Muscle of back (tissue), 11 donors: ENCODE results near the gene AMN. TPM values are rescaled to one million over a fixed set of nuclear protein-coding genes. Genes with fewer than 3 reads are reported as not detected.

ENCODE experiments used
- DNase-seq, 3 donors: peaks; one replicate each; pipeline versions ENCODE4 v3.0.0 to v3.0.0-alpha.2; 2013
- polyA plus RNA-seq, 10 donors: library from polyadenylated mRNA; unstranded; fragments of 120-200 nt; gene quantifications; one replicate each; pipeline ENCODE4 v1.2.1, GENCODE V29; 2013; ENCODE audit not compliant: insufficient read length in 10 of 10

AMN gene
- polyA plus RNA-seq, 10 donors, result 0.26 to 1.4 (median 0.39) TPM

DNA sequence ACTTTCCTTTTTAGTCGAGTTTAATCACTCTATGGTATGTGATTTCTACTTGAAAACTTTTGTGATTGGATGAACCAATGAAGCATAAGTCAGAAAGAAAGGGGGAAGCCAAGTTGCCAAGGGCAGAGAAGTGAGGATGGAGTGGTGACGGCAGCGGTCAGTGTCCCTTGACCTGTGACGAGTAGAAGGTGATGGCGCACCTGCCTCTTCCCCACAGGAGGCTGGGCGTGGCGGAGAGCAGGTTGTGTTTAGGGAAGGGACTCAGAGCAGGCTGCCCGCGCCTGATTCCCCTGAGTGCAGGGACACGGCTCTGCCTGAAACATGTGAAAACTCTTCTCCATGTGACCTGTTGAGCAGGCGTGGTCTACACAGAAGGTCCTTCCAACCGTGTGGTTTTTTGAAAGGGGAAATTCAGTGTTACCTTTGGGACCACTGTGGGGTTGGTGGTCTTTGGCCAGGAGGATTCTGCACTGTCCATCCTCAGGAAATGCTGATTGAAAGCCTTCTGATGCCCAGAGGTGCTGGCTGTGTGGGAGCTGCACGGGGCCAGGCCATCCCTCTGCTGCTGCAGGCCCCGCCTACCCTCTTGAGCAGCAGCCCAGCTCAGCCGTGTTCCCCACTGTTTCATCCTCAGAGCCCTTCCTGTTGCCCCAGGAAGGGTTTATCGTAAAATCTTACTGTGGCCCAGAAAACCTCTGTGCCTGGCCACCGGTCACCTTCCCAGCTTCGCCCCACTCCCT, 23.5 kb upstream of the AMN start:
- DNase-seq, result no peak

DNA sequence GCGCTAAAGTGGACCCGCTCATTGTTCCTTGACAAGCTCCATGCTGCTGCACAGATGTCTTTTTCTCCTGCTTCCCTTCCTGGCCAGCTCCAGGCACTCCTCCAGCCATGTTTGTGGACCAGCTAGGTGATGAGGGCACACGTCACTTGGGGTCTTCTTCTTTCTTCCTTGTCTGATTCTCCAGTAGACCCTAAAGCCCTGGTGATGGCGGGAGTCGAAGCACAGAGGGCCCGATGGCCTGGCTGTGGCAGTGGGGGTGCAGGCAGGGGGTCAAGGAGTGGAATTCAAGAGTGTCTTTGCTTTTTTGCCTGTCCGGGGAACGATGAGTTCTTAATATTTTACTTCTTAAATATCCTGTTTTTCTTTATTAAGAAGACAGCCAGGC, 23.0 kb upstream of the AMN start:
- DNase-seq, result no peak

DNA sequence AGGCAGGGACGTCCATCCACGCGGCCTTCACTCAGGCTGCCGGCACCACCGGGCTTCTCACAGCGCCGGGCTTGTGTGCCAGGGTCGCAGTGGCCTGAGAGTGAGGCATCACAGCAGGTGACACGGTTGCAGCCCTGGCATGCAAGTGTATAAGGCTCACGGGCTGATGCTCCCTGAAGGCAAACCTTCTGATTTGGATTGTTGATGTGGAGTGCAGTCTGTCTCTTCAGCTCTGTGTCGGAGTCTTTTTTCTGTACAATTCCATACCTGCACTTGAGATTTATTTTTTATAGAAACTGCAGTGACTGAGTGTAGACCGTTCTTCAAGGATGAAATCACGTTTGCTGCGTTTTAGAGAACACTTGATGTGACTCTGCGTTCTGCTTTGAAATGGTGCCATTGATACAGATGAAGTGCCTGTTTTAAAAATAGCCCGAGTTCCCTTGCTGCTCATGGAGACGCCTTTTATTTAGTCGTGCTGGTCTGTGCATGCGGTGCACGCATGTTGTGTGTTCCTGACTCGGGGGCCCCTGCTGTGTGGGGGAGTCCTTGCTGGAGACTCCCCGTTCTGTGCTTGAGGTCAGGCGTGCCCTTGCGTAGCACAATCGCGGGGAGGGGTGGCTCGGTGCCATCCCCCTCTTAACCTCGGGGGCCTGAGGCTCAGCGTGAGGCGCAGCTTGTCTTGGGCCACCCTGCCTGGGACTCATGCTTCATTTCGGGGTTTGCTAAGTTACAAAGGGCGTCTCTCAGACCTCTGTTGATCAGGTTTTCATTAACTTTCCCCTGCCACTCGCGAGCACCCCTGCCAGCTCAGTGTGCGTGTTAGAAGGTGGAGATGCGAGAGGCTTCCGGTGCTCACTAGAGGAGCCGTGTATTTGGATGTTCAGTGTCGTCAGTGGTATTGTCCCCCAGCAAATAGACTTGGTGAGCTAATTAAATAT, 21.6 kb upstream of the AMN start:
- no peak for DNase-seq

DNA sequence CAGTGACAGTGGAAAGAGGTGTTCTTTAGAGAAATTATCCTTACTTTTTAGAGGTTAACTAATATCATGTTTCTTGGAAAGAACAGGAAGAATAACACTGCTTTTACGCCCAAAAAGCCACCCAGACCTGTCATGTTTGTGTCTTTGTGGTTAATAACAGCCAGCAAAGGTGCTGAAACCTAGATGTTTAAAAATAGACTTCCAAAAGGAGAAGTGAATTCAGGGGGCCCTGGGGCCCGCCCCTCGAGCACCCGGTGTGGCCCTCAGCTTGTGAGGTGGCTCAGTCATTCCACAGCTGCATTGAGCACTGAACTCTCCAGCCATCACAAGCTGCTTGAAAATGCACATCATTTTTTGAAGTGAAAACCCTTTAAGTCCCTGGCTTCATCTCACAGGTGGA, 20.8 kb upstream of the AMN start:
- no peak for DNase-seq

DNA sequence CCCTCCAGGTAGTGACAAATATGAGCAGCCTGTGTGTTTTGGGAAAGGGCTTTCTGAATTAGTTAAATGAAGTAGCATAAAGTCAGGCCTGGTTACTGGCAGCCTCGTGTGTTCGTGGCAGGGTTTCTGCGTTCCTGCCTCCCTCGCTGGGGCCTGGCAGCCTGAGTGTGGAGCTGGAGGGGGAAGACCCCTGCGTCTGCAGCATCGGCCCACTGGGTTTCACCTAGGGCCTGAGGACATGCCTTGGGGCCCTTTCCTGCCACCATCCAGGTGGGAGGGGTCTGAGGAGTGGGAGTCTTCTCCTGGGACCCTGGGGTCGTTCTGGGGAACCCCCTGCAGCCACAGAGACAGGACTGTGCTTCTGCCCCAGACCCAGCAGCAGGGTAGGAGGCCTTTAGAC, 20.4 kb upstream of the AMN start:
- DNase-seq, result no peak

DNA sequence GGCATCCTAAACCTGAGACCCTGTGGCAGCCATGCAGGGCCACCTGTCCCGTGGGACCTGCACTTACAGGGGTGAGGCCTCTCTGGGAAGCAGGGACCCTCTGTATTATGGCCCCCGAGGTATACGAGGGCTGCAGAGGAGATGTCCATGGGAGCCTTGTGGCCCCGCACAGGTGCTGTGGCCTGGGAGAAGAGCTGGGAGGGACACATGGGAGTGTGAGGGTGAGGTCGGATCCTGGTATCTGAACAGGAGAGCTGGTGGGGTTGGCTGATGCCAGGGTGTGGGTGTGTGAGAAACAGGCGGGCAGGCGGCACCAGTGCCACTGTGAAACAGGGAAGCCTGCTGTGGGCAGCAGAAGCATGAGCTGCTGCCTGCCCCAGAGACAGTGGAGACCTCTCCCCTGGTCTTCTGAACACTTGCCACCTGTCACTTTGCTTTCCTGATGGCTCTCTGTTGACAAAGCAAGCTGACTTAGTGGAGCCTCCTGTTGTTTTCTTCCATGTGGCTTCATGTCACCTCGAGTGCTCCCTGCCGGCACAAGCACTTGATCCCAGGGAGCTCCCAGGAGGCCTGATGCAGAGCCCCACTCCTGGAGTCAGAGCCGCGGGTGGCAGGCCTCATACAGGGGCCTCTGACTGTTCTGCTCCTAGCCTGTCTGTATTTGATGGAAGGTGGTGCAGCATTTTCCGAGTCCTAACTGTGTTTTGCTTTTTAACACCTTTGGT, 19.8 kb upstream of the AMN start:
- DNase-seq, result no peak

DNA sequence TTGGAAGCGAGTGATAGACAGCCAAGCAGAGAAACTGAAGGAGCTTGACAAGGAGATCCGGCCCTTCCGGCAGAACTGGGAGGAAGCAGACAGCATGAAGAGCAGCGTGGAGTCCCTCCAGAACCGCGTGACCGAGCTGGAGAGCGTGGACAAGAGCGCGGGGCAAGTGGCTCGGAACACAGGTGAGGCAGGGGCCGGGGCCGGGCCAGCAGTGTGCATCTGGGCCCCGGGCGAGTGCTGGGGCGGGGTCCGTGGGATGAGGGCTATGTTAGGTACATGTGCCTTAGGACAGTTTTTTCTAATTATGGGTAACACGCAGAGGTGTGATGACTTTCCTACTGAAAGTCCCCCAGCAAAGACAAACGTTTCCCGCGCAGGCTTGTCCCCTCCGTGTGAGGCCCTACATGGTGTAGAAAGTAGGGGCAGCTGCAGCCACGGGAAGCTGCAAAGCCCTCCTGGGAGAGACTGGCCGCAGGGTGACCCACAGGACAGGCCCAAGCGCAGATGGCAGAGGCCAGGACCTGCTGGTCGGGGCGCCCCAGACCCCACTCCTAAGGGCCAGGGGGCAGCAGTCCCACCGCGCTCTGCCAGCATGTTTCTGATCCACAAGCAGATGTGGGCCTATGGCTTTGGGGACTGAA, 19.1 kb upstream of the AMN start:
- DNase-seq, result no peak

DNA sequence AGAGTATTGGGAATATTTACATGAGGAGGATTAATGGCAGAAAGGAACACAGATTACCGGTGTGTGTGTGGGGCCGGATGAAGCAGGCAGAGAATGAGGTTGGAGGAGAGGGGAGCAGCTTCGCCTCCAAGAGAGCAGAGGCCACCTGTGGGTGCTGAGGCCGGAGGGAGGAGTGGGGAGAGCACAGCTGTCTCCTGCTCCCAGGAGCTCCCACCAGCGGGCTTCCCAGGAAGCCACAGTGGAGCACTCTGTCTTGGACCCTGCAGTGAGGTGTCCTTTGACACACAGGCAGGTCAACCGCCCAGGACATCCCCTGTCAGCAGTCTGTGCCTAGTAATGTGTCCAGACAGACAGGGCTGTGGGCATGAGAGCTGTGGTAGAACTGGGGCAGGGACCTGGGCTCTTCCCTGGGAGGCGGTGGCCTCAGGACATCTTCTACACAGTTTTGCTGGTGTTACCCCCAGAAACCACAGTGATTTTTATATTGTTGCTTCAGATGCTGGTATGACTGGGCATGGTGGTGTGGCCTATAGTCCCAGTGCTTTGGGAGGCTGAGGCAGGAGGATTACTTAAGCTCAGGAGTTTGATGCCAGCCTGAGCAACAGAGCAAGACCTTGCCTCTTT, 18.5 kb upstream of the AMN start:
- no peak for DNase-seq

DNA sequence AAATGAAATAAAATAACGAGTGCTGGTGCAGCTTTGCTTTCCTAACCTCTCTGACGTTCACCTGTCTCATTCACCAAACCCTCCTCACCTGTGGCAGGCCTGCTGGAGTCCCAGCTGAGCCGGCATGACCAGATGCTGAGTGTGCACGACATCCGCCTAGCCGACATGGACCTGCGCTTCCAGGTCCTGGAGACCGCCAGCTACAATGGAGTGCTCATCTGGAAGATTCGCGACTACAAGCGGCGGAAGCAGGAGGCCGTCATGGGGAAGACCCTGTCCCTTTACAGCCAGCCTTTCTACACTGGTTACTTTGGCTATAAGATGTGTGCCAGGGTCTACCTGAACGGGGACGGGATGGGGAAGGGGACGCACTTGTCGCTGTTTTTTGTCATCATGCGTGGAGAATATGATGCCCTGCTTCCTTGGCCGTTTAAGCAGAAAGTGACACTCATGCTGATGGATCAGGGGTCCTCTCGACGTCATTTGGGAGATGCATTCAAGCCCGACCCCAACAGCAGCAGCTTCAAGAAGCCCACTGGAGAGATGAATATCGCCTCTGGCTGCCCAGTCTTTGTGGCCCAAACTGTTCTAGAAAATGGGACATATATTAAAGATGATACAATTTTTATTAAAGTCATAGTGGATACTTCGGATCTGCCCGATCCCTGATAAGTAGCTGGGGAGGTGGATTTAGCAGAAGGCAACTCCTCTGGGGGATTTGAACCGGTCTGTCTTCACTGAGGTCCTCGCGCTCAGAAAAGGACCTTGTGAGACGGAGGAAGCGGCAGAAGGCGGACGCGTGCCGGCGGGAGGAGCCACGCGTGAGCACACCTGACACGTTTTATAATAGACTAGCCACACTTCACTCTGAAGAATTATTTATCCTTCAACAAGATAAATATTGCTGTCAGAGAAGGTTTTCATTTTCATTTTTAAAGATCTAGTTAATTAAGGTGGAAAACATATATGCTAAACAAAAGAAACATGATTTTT, 17.1 kb upstream of the AMN start:
- DNase-seq, result no peak

DNA sequence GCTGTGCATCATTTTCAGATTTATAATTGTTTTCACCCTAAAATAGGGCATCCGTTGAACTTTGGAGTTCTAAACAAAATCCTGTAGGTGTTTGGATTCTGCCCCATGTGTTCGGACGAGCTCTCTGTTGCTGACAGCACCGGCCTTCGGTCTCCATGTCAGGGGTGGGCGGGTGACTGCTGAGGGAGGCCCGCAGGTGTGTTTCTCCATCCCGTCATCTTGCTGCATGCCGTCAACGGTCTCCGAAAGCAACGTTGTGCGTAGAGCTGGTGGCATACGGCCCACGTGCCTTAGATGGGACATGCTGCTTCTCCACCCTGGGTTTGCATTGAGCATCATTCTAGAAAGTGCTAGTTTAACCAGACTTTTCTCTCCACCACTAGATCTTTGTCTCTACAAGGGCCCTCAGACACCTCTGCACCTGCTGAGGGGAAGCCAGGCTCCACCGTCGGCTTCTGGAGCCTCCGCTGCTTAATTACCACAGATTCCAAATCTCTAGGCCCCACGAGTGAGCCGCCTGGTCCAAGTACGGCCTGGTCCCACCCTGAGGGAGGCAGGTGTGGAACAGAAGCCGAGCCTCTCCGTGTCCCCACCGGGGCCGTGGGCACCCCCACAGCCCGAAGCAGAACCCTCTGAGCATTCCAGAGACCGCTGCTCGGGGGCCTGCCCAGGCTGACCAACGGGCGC, 15.7 kb upstream of the AMN start:
- no peak for DNase-seq

DNA sequence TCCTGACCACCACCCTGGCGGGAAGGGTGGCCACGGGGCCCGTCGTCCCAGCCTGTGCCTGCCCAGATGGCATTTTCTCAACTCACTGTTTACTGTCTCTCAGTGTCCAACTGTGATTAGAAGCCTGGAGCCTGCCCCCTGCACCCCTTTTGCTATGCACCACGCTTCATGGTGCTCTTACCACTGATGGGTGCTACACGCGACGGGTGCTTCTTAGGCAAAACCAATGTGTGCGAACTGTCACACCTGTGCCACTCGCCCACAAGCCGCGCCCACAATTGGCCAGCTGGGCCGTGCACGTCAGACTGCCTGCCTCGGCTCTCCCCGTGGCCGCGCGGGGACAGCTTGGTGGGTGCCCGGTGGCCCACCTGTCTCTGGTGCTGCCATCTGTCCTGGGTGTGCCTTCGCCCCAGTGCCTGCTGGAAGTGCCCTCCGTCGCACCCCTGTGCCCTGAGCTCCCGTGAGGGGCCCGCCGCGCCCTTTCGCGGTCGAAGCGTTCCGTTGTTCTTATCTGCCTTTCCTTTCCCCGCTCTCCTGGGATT, 15.1 kb upstream of the AMN start:
- DNase-seq, result no peak

DNA sequence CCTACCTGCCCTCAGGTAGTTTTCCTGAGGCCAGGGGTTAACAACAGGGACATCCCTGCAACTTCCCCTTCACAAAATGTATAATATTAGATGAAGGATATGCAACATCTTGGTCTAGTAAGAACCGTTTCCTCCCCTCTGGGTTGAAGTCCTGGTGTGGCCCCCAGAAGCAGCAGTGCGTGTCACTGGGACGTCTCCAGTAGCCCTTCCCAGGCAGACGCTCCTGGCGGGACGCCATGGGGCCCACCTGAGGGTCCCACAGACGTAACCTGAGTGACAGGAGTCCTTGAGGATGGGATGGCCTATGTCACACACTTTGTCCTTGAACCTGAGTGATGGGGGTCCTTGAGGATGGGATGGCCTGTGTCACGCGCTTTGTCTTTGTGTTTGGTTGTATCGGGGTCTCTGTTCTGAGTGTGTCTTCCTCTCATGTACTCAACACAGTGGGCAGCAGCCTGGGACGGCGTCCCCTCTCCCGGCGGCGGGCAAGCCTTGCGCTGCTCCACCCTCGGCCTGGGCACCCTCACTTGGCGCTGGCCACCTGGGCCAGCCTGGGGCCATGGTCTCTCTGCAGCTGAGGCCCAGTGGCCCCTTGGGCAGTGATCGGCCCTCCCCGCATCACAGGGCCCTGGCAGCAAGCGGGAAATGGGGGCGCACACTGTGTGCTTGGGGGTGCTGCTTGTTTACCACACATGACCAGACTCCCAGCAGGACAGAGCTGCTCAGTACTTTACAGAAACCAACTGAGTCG, 14.3 kb upstream of the AMN start:
- DNase-seq, result no peak

DNA sequence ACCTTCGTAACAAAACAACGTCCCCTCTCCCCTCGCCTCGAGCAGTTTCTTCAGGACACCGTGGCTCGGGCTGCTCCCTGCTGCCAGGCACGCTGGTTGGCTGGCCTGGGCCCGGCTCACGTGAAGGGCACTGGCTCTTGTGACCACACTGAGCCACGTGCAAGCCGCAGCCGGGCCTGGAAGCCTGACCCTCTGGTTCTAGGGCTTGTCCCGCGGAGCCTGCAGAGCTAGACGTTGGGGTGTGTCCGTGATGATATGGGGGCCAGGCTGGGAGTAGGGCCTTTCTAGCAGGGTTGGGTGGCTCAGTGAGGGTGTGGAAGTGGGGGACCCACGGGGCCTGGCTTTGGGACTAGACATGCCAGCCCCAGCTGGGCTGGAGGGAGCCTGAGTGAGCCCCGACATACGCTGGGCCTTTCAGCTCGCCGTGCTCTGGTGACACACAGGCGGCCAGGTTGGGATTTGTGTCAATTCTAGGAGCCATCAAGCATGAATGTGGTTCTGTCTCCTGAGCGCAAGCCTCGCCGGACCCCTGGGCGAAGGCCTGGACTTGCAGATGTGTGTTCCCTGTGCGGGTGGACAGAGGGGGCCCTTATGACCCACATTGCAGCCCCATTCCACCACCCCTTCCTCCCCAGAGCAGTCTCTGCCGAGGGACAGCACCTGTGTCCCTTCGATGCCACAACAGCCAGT, 13.6 kb upstream of the AMN start:
- DNase-seq, result no peak

DNA sequence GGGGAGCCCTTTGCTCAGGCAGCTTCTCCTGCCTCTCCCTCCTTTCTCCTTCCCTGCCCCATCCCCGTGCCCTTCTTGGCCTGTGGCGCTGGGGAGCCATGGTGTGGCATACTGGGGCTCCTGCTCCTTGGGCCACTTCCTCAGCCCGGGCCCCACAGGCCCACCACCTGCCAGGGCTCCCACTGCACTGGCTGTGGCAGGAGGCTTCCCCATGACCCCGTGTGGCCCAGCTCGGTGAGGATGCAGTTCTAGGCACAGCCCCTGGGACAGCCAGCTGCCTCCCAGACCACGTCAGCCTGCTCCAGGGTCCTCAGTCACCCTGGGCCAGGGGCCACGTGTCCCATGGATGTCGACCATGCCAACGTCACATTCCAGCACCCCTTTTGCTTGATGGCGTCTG, 13.0 kb upstream of the AMN start:
- DNase-seq, result no peak

DNA sequence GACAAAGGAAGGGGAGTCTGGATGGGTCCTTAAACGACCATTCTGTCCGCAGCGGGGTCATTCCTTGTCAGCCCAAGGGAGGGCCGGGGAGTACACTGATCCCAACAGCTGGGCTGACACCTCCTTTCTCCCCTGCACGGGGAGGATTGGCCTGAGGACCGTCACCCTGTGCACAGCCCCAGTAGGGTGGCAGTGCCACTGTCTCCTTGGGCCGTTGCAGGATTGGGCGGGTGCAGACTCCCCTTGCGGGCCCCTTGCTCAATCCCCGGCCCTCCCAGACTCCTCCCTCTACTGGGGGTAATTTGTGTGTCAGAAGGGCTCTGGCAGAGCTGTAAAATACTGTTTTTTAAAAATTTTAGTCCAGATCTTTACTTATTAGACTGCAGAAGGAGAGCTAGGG, 12.6 kb upstream of the AMN start:
- DNase-seq, result no peak

DNA sequence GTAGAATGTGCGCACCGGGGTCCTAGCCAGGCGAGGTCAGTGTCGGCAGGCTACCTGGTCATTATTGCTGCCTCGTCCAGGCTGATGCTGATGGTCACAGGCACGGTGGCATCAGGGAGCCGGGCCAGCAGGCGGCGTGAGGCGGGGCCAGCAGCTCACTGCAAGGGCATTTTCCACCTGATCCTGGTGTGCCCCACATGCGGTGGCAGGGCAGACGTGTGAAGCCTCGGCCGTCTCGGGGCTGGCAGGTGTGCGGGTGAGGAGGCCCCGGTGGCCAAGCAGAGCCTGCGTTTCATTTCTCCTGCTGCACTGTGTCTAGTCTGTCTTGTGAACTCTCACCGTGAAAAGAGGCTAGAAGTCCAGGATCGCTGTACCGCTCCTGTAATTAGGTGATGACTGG, 12.0 kb upstream of the AMN start:
- DNase-seq, result no peak

DNA sequence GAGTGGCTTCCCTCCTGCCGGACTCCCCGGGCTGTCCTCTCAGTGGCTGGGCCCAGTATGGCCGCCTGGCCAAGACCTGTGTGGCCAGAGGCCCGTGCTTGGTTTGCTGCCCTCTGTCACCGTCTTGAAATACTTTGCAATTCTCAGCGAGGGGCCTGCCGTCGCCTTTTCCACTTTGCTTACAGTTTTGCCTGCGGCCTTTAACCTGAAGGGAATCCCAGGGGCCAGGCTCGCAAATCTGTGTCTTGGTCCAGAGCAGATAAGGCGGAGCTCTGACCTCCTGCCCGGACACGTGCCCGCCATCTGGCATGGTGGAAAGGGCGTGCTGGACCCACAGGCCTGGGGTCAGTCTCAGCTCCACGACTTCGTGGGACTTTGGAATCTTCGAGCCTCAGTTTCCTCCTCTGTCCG, 10.9 kb upstream of the AMN start:
- DNase-seq, result no peak
